GM23338 (cell line): Measurements from ENCODE around the gene OR13C2. TPM values are rescaled to one million over a fixed set of nuclear protein-coding genes. Genes with fewer than 3 reads are reported as not detected.

Experiments used
- ATAC-seq: fragments of 200-7000 bp; cut with Tn5 transposase; 3 replicates; pipeline ENCODE4 v1.9.1; 2020
- DNase-seq: peaks from one replicate; pipeline ENCODE4 v3.0.0-alpha.2; 2015; ENCODE audit warnings: low spot score
- H2AFZ ChIP-seq: fragments of 200-600 bp; sonication (generic); 2 replicates; pipeline ENCODE4 v1.8.0; 2016; ENCODE audit warnings: antibody characterized with exemption, mild to moderate bottlenecking, moderate library complexity
- H3F3A ChIP-seq: fragments of 200-600 bp; sonication (generic); replicated peaks from 2 replicates; pipeline ENCODE4 v1.8.0; 2017; ENCODE audit warnings: antibody characterized with exemption, mixed run types, low read depth
- H3K27ac ChIP-seq: fragments of 200-600 bp; sonication (generic); 2 replicates; pipeline ENCODE4 v1.6.1; 2016; ENCODE audit warnings: low read depth
- H3K27me3 ChIP-seq: fragments of 200-600 bp; sonication (generic); 2 replicates; pipeline ENCODE4 v1.8.0; 2016; ENCODE audit warnings: mild to moderate bottlenecking, mixed run types, moderate library complexity; ENCODE audit not compliant: insufficient read depth
- H3K36me3 ChIP-seq: fragments of 200-600 bp; sonication (generic); 2 replicates; pipeline ENCODE4 v1.8.0; 2016; ENCODE audit warnings: mild to moderate bottlenecking; ENCODE audit not compliant: insufficient read depth
- H3K4me1 ChIP-seq: fragments of 200-600 bp; sonication (generic); 2 replicates; pipeline ENCODE4 v1.8.0; 2016; ENCODE audit warnings: mild to moderate bottlenecking, moderate library complexity; ENCODE audit not compliant: insufficient read depth
- H3K4me2 ChIP-seq: fragments of 200-600 bp; sonication (generic); 2 replicates; pipeline ENCODE4 v1.7.1; 2017; ENCODE audit warnings: mixed run types
- H3K4me3 ChIP-seq: fragments of 200-600 bp; sonication (generic); 2 replicates; pipeline ENCODE4 v1.6.1; 2016; ENCODE audit warnings: mixed run types
- H3K79me2 ChIP-seq: fragments of 200-600 bp; sonication (generic); replicated peaks from 2 replicates; pipeline ENCODE4 v1.8.0; 2017; ENCODE audit warnings: mild to moderate bottlenecking; ENCODE audit not compliant: insufficient read depth
- H3K9me2 ChIP-seq: fragments of 200-600 bp; sonication (generic); 2 replicates; pipeline ENCODE4 v1.8.0; 2017; ENCODE audit not compliant: insufficient read depth
- H4K20me1 ChIP-seq: fragments of 200-600 bp; sonication (generic); replicated peaks from 2 replicates; pipeline ENCODE4 v1.8.0; 2017; ENCODE audit warnings: mild to moderate bottlenecking; ENCODE audit not compliant: insufficient read depth
- H3K27ac Mint-ChIP-seq: 2 replicates; pipeline ENCODE4 v1.8.0; 2020; ENCODE audit warnings: inconsistent platforms, mild to moderate bottlenecking, moderate library complexity, mixed read lengths
- H3K27me3 Mint-ChIP-seq: 3 replicates; pipeline ENCODE4 v1.8.0; 2022; ENCODE audit warnings: low read depth, mild to moderate bottlenecking, moderate library complexity, mixed read lengths, inconsistent platforms; ENCODE audit not compliant: insufficient read depth, poor library complexity
- H3K36me3 Mint-ChIP-seq: 3 replicates; pipeline ENCODE4 v1.8.0; 2021; ENCODE audit warnings: low read depth, mild to moderate bottlenecking, inconsistent platforms, moderate library complexity, mixed read lengths
- H3K4me1 Mint-ChIP-seq: 3 replicates; pipeline ENCODE4 v1.8.0; 2020; ENCODE audit warnings: mild to moderate bottlenecking, inconsistent platforms, mixed read lengths
- H3K4me3 Mint-ChIP-seq: 3 replicates; pipeline ENCODE4 v1.8.0; 2021; ENCODE audit warnings: moderate library complexity, mild to moderate bottlenecking, inconsistent platforms, mixed read lengths
- H3K9me3 Mint-ChIP-seq: 3 replicates; pipeline ENCODE4 v1.8.0; 2020; ENCODE audit warnings: moderate library complexity, mild to moderate bottlenecking, inconsistent platforms, mixed read lengths
- CREB1 ChIP-seq: fragments of 250-450 bp; sonication (Bioruptor Pico); IDR thresholded peaks from 2 replicates; pipeline ENCODE4 v1.5.0; 2020; ENCODE audit warnings: low read depth, mild to moderate bottlenecking, moderate library complexity
- CTCF ChIP-seq, 2 experiments: fragments of 200-600 bp in 1 of 2; sonication (generic) in 1 of 2; conservative IDR thresholded peaks; 2 replicates each; pipeline versions ENCODE4 v1.5.1 to v1.6.1; 2016 to 2017; ENCODE audit warnings: antibody characterized with exemption in 2 of 2, low read depth in 2 of 2, mild to moderate bottlenecking in 2 of 2, moderate library complexity in 1 of 2
- ETS1 ChIP-seq: IDR thresholded peaks from 2 replicates; pipeline ENCODE4 v1.6.1; 2016; ENCODE audit warnings: antibody characterized with exemption
- EZH2 ChIP-seq: fragments of 200-600 bp; sonication (generic); IDR thresholded peaks from one replicate; pipeline ENCODE4 v1.8.0; 2017; ENCODE audit warnings: antibody characterized with exemption, mild to moderate bottlenecking, low read depth; ENCODE audit not compliant: unreplicated experiment
- EZH2phosphoT487 ChIP-seq: fragments of 200-600 bp; sonication (generic); IDR thresholded peaks from one replicate; pipeline ENCODE4 v1.8.1; 2018; ENCODE audit warnings: antibody characterized with exemption; ENCODE audit not compliant: unreplicated experiment
- JUNB ChIP-seq: IDR thresholded peaks from one replicate; pipeline ENCODE4 v1.6.1; 2016; ENCODE audit warnings: antibody characterized with exemption; ENCODE audit not compliant: unreplicated experiment
- NANOG ChIP-seq: IDR thresholded peaks from 2 replicates; pipeline ENCODE4 v1.6.1; 2016; ENCODE audit warnings: antibody characterized with exemption, borderline replicate concordance
- POLR2AphosphoS5 ChIP-seq: IDR thresholded peaks from 2 replicates; pipeline ENCODE4 v1.6.1; 2016; ENCODE audit warnings: antibody characterized with exemption, low read depth
- REST ChIP-seq: IDR thresholded peaks from one replicate; pipeline ENCODE4 v1.6.1; 2018; ENCODE audit warnings: antibody characterized with exemption; ENCODE audit not compliant: unreplicated experiment
- STAT1 ChIP-seq: IDR thresholded peaks from one replicate; pipeline ENCODE4 v1.6.1; 2016; ENCODE audit warnings: antibody characterized with exemption; ENCODE audit not compliant: unreplicated experiment
- ZNF114 ChIP-seq: fragments of 250-450 bp; sonication (Bioruptor Pico); IDR thresholded peaks from 2 replicates; pipeline ENCODE4 v1.5.0; 2020; ENCODE audit warnings: mild to moderate bottlenecking, moderate library complexity
- ZNF331 ChIP-seq: fragments of 250-450 bp; sonication (Bioruptor Pico); IDR thresholded peaks from 2 replicates; pipeline ENCODE4 v1.5.0; 2020; ENCODE audit warnings: low read depth, mild to moderate bottlenecking, moderate library complexity
- polyA plus RNA-seq: library from polyadenylated mRNA; unstranded; fragments of >200 nt; fragmentation: Nextera tagmentation; extraction: Ambion mirVana; gene quantifications from 2 replicates; pipeline ENCODE4 v1.2.1, GENCODE V29; 2016
- total RNA-seq: library from RNA; depleted of rRNA; stranded (reverse); fragments of >200 nt; shearing (Covaris generic); gene quantifications from 2 replicates; pipeline ENCODE4 v1.2.3, GENCODE V29; 2014

OR13C2 gene
- total and polyA plus RNA-seq, 2 experiments from 2014 or later: not detected

DNA sequence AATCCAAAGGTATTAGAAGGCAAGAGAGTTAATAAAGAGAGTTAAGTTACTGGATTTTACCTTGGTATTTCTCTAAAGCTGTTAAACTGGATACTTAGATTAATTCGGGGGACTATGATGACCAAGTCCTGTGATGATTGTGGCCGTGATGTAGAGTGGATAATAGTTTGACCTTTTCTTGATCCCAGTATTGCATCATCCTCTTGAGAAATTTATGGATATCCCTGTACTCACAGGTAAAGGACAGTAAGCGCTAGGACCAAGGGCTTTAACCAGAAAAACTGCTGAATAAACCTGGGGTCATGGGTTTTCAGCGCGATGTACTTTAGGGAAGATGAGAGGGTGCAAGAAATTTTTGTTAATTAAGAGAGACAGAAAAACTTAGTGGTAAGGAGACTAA, 28.2 kb downstream of the OR13C2 start (continued):
- TF ChIP-seq JUNB (no peak), ZNF331 (CRISPR knock-in tag) (no peak), NANOG (no peak), STAT1 (no peak), ZNF114 (CRISPR knock-in tag) (no peak), CREB1 (no peak), REST (no peak), EZH2 (no peak), CTCF (conservative IDR thresholded peaks at IDR 0.05; ENCODE audit: low read depth in 2 of 2) (no peak)

DNA sequence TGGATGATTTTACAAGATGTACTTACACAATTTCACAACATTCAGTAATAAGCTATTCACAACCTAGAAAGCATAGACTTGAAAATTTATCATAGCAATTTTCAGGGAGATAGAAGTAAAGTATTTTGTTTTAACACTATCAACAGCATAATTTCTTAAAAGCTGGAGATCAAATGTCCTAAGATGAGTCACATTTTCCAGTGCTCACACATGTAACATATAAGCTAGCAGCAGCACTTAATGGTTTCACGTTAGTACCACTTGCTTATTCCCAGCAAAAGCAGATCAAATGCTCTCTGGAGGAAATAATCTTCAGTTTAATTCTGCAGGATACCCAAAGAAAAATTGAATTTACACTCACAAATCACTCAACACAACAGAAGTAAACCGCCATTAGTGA, 30.0 kb downstream of the OR13C2 start:
- Histone ChIP-seq H4K20me1 (no peaks in the 10 kb centered on the region), H3K27ac (no peak overlapping the region), H3K4me1 (no peaks in the 10 kb centered on the region), H3K4me2 (no peak overlapping the region), H2AFZ (no peak overlapping the region), H3K79me2 (no peaks in the 10 kb centered on the region), H3K9me2 (no peaks in the 10 kb centered on the region), H3K27me3 (no peaks in the 10 kb centered on the region), H3K36me3 (no peaks in the 10 kb centered on the region), H3F3A (no peaks in the 10 kb centered on the region), H3K4me3 (no peak overlapping the region)
- Mint-ChIP-seq H3K9me3 (peaks cover 8% of the 10 kb centered on the region; the same call in 2 of the 3 replicates), H3K27ac (no peak overlapping the region), H3K36me3 (no peaks in the 10 kb centered on the region), H3K4me3 (no peak overlapping the region), H3K27me3 (no peaks in the 10 kb centered on the region), H3K4me1 (no peaks in the 10 kb centered on the region)
- ATAC-seq (no peak), DNase-seq (no peak)
- TF ChIP-seq JUNB (no peak), CREB1 (no peak), STAT1 (no peak), ZNF114 (CRISPR knock-in tag) (no peak), CTCF (conservative IDR thresholded peaks at IDR 0.05; ENCODE audit: low read depth in 2 of 2) (no peak), ETS1 (no peak), EZH2 (no peak), ZNF331 (CRISPR knock-in tag) (no peak), NANOG (no peak), EZH2phosphoT487 (no peak), POLR2AphosphoS5 (no peak), REST (no peak)
